NCI-H1436 (cell line): ENCODE results near the gene TBX4.
"Not testable (repeated sequence)": the region's sequence is repeated elsewhere in the genome, so short reads cannot be mapped to it uniquely, and the experiment has no call there.

Source experiments
- DNase-seq: peaks from one replicate; lab custom pipeline; 2025; lab: John Stamatoyannopoulos, UW

Gene TBX4

DNA sequence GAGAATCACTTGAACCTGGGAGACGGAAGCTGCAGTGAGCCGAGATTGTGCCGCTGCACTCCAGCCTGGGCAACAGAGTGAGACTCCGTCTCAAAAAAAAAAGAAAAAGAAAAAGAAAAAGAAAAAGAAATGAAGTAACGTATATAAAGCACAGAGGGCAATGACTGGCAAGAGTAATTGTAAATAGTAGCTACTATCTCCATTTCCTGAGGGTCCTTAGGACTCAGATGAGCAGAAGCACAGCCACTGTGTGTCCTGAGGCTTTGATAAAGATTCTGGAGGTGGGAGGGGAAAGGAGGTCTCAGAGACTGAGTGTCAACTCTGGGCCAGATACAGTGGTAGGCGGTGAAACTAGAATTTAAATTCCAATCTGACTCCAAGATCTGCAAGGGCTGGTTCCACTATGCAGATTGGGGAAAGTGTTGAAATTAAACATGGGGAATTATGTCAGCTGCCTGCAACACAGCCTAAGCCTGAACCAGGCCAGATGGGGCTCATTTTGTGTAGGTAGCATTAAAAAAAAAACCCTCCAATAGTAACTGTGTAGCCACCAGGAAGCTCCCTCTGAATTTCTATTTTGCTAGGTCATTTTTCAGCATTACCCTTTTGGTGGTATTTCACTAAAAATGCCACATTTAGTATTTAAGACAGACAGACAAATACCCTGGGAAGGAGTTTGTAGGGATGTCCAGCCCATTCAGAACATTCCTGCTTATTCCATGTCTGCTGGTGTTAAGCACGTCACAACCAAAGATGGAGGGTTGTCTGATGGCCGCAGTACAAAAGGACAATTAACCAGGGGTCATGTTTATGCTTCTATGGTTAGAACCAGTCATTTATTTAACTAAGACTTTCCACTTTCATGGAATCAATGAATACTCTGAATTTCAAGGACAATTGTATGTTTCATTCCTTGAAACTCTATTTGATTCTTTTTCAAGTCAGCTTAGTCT lies 46.1 kb downstream of the TBX4 start:
- DNase-seq, result no peak

DNA sequence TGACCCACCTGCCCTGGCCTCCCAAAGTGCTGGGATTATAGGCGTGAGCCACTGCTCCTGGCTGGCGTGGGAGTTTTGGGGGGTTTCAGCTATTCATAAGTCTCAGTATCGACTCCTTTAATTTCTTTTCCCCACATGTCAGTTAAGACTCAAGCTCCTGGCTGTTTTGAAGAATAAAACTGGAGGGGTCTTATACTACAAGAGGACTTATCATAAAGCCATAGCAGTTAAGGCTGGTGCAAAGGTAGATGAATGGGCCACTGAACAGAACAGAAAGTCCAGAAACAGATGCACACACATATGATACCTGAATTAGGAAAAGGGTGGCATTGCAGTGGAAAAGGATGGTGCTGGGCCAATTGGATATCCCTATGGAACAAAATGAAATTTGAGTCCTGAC lies 47.4 kb downstream of the TBX4 start:
- DNase-seq, result no peak

DNA sequence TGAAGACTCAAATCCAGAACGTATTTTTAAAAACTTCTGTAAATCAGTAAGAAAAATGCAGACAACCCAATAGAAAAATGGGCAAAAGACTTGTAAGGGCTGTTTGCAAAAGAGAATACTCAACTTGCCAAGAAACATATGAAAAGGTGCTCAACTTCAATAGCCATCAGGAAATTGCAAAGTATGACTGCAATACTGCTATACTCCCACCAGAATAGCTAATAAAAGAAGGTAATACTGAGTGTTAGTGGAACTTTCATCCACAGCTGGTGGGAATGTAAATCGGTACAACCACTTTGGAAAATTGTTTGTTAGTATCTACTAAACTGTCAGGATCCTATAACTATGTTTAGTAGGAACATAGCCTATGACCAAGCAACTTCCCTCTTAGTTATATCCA lies 48.1 kb downstream of the TBX4 start:
- no peak for DNase-seq

DNA sequence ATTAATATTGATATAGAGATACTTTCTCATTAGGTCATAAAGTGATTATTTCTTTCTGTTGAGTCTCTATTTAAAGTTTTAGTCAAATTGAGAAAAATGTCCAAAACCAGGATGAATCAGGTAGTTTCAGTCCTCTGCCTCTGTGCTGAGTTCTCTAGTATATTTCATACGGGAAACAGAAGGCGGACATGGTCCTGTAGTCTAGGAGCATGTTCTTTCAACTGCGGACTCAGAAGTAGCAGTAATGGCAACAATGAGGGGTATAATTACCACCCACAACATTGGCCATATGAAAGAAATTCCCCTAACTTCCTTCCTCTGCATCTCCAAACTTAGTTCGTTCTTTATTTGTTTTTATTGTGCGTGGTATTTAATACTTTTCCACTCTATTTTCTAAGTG lies 50.1 kb downstream of the TBX4 start:
- DNase-seq, result no peak

DNA sequence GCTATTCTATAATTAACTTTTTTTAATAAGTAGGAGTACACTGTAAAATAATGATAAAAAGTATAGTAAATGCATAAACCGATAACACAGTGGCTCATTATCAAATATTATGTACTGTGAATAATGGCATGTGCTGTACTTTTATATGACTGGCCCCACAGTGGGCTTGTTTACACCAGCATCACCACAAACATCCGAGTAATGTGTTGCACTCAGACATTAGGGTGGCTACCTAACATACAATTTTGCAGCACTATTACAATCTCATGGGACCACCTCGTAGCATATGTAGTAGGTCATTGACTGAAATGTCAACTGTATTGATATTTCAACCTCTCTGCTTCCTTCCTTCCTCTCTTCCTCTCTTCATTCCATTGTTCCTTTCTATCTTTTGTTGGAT lies 51.7 kb downstream of the TBX4 start:
- DNase-seq, result no peak

DNA sequence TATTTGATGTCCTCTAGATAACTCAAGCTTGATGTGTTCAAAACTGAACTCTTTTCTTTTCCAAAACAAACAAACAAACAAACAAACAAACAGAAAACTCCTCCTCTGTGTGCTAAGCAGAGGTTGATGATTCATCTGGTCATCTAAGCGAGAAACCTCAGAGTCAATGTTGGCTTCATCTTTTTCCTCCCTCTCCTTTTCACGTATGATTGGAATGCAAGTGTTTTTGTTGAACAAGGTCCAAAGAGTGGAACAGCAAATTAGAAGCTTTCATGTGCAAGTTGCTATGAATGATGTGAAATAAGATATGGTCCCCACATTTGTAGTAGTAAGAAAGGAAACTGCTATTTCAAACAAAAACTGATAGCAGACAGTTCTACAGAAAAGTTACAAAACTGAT lies 52.5 kb downstream of the TBX4 start:
- DNase-seq, result no peak

DNA sequence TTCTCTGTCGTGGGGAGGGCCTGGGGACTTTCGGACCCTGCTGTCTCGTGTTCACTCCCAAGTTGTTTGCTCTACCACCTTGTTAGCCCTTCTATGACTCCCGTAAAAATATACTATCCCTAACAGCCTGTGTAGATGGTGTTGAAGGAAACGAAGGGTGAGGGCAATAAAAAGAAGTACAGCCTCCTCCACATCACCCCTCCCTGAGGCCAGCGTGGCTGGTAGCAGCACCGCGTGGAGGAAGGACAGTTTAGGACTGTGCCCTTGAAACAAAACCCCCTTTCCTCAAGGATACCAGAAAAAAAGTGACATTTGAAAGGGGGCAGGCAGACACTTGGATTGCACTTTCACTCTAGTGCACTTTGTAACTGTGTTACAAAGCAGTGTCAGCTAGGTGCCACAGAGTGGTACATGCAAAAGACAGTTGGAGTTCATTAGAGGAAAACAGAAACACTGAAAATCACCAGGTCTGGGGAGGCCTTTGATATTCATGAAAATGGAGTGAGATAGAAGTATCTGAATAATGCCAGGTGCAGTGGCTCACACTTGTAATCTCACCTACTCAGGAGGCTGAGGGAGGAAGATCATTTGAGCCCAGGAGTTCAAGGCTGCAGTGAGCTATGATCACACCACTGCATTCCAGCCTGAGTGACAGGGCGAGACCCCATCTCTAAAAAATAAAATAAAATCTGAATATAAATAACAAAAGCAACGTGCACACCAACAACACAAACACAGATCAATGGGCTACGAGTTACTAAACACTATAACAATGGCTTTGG lies 53.8 kb downstream of the TBX4 start:
- no peak for DNase-seq

DNA sequence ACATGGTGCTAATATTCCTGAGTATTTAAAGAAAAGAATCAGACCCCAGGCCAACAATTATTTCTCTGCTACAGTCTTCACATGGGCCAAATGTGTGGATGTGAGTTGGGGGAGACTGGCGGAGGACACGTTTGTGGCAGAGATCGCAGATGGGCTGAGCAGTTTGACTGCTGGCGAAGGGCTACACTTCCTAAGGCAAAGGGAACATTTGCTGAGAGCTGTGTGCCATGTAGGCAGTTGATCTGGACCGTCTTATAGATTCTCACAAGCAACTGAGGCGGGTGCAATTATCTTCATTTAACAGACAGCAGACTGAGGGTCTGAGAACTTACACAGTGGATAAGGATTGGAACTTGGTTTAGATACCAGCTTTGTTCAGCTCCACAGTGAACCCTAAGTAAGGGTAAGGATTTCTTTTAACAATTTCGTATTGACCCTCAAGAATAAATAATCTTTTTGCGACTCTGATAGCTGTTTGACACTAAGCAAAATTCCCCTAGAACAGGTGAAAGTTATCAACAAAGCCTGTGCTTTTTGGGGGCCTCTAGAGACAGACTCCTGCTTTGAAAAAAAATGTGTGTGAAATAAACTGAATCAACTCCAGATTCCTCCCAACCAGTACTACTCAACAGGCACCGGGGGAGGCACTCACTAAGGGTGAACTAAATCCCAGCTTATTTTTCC lies 55.3 kb downstream of the TBX4 start:
- no peak for DNase-seq

DNA sequence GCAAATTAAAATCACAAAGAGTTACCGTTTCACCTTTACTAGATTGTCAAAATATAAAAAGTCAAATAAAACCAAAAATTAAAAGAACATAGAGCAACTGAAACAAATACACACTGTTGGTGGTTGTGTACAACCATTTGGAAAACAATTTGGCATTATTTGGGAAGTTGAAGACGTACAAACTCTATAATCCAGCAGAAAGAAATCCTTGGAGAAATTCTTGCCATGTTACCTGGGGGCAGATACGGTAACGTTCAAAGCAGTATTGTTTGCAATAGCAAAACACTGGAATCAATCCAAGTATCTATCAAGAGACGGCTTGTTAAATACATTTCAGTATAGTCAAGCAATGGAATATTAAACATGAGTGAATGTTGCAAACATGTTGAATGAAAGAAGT lies 56.7 kb downstream of the TBX4 start:
- no peak for DNase-seq

DNA sequence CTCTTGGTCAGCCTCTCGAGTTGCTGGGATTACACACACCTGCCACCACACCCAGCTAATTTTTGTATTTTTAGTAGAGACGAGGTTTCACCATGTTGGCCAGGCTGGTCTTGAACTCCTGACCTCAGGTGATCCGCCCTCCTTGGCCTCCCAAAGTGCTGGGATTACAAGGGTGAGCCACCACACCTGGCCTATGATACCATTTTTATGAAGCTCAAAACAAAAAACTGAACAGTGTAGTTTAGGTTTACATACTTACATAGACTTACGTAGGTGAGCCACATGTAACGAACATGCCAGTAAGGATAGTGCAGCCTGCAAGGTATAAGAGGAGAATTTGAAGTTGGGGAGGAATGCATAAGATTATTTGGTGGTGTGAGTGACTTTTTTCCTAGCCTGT lies 57.2 kb downstream of the TBX4 start:
- not testable (repeated sequence) for DNase-seq

DNA sequence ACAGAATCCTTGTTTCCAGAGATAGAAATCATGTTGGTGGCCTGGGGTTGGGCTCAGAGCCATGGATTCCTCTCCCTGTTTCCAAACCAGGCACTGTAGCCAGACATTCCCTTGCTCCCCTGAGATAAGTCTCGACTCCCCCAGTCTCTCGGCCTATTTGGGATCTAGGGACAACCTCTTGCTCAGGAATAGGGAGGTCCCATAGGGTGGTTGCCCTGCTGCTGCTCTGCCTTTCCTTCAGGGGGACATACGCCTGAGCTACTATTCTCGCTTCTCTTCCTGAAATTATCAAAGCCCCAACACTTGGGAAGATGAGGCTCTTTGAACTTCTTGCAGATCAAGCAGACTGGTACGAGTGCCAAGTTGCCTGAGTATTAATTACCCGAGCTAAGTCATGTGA lies 58.0 kb downstream of the TBX4 start:
- no peak for DNase-seq

DNA sequence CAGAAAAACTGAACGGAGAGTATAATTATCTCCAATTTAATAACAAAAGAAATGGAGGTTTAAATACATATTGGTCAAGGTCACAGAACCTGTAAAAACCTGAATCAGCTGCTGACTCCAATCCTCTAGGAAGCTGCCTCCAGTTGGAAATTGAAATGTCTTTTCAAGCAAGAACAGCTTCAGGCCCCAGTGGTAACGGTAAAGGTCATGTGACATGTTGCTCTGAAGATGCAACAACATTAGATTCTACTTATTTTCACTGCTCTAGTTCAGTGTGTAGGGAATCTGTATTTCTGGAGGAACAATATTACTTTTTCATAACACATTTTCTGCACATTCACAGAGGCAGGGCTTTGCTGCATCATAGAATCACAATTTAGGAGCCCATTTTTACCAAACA lies 58.8 kb downstream of the TBX4 start:
- no peak for DNase-seq

DNA sequence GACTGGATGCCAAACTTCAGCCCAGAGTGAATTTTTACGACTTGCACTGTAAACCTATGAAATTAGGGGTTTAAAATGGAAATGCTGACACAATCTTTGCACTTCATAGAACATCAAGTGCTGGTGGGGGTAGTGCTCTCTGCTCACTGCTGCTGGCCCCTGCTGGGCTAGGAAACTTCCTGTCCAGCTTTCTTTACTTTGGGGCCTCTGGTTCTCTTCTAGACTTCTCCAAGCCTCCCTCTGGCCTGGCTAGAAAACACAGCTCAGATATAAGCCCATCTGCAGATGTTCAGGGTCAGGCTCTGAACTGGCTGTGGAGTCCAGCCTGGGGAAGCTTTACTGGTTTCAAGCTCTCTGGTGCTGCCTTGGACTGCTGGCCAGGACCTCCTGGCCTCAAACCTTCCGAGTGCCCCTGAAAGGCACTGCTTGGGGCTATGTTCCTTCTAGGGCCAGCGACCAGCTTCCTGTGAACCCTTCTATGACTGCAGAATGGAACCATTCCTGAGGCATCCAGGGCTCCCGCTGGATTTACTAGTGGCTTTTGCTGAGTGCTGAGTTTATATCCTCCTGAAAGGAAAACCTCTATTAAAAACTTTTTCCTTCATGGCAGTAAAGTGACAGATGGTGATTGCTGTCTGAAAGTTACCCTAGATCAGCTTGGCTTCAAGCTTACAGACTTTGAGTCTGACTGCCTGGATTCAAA lies 59.4 kb downstream of the TBX4 start:
- DNase-seq, result no peak

DNA sequence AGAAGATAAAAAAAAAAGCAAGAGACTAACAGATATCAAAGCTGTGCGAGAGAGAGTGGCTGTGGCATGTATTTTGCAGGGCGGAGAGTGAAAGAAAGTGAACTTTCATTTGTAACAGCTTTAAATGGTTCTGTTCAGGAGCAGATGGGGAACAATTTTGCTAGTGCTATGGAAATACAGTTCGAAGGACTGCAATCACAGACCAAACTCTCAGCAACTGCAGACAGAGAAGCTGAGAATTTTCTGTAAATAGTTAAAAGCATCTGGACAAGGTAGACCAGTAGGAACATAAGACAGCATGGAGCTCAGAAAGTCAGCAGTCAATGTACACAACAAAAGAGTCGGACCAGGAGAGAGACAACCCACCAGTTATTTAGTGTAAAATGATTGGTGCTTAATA lies 62.3 kb downstream of the TBX4 start:
- no peak for DNase-seq

DNA sequence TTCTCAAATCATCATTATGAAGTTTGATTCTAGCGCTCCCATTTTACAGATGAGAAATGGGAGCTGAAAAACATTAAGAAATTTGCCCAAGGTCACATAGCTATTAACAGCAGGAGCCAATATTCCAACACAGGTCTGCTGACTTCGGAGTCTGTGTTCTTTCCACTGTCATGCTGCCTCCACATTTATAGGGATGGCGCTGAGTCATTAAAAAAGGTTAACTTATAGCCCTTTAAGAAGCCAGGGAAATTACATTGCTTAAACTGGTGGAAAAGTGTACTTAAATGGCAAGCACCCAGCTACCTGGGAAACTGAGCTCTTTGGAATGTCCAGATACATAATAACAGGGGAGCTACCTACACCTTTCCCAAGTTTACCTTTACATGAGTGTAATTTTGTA lies 65.0 kb downstream of the TBX4 start:
- no peak for DNase-seq

DNA sequence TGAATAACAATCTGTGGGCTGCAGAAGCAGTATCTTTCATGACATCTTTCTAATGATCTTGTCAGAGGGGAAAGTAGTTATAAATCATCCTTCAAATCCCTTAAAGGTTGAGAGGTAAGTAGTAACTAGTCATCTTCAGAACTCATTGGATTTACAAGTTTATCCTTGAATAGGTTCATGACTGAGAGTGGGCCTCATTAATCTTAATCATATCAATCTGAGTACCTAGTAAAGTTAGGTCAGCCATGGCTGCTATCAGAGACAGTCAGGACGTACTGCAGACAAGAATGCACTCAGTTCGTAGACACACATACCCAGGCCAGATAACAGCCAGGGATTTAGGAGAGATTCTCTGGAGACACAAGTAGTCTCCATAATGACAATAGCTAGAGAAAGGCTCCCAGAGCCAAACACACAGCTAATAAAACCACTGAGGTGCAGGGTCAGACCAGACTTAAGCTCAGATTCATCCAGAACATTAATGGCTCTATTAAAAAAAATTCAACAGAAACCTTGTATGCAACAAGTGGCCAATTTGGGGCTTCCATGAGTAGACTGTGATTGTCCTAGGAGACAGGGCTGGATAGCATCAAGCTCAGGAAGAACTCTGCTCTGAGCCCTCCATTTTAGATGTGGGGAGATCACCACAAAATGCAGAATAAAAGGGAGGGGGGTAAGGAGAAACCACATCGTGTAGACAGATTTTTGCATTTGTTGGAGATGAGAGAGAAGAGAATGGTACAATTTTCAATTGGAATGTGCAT lies 65.8 kb downstream of the TBX4 start:
- no peak for DNase-seq

DNA sequence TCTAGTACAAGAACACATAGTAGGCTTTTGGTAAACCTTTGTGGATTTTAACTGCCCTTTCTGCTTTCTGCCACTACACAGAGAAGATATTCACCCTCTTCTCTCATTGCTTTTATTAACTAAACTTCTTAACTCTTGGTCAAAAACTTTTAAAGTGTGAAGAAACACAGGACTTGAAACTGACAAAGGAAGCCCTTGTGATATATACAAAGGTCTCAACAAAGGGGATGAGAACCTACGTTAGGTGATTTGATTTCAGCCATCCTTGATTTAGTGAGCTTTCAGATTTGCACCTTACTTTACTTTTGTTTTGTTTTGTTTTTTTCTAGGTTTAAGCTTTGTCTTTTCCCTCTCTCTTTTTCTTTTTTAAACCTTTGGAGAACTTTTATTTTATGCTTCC lies 66.9 kb downstream of the TBX4 start:
- DNase-seq, result no peak

DNA sequence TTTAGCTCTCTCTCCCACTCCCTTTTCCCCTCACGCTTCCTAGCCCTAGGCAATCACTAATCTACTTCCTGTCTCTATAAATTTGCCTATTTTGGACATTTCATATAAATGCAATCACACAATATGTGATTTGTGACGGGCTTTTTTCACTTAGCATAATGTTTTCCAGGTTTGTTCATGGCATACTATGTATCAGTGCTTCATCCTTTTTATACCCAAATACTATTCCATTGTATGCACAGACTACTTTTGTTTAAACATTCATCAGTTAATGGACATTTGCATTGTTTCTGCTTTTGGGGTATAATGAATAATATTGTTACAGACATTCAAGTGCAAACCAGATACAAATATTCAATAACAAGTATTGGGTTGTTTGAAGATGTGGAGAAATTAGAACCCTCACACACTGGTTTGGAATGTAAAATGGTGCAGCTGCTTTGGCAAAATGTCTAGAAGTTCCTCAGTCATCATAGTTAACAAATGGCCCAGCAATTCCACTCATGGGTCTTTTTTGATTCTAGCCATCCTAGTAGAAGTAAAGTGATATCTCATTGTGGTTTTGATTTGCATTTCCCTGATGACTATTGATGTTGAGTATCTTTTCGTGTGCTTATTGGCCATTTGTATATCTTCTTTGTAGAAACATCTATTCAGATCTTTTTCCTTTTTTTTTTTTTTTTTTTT lies 67.7 kb downstream of the TBX4 start:
- no peak for DNase-seq

DNA sequence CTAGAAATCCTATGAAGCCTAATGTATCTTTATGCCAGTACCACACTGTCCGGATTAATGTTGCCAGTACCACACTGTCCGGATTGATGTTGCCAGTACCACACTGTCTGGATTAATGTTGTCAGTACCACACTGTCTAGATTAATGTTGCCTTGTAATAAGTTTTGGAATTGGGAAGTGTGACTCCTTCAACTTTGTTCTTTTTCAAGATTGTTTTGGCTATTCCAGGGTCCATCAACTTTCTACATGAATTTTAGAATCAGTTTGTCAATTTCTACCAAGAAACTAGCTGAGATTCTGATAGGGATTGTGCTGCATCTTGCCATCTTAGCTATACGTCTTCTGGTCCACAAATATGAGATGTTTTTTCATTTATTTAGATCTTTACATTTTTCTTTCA lies 68.7 kb downstream of the TBX4 start:
- DNase-seq, result no peak

DNA sequence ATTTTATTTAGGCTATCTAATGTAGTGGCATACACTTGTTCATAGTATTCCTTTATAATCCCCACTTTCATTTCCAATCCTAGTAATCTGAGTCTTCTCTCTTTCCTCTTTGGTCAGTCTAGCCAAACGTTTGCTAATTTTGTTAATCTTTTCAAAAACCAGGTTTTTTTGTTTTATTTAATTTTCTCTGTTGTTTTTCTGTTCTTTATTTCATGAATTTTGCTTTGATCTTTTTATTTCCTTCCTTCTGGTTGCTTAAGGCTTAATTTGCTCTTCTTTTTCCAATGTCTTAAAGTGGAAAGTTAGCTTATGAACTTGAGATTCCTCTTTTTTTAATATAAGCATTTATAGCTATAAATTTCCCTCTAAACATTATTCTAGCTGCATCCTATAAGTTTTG lies 69.9 kb downstream of the TBX4 start:
- no peak for DNase-seq

DNA sequence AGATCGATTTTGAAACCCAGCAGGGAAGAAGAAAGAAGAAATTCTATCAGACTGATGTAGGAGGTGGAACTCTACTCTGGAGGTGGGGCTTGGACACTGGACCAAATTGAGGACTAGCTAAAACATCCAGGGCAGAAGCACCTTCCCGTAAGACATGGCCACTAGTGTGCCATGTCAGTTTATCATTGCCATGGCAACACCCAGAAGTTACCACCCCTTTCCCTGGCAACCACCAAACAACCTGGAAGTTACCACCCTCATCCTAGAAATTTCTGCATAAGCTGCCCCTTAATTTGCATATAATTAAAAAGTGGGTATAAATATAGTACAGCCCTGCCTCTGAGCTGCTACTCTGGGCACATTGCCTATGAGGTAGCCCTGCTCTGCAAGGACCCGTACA lies 72.1 kb downstream of the TBX4 start:
- DNase-seq, result no peak
